Muscle of leg (tissue), 16 donors: ENCODE data around the gene PSMA8. TPM values are rescaled to one million over a fixed set of nuclear protein-coding genes. Genes with fewer than 3 reads are reported as not detected.
A peak's percentile ranks its signal among the peaks of the same experiment; 100 is the strongest.

Experiments
- DNase-seq: peaks from one replicate; pipeline ENCODE4 v3.0.0; 2013
- H3K27ac ChIP-seq: one replicate; pipeline ENCODE4 v1.5.1; 2013; ENCODE audit warnings: mild to moderate bottlenecking, low read length, control low read depth
- H3K27me3 ChIP-seq: one replicate; pipeline ENCODE4 v1.6.1; 2013; ENCODE audit warnings: low read length; ENCODE audit not compliant: control insufficient read depth, insufficient read depth
- H3K36me3 ChIP-seq: one replicate; pipeline ENCODE4 v1.6.1; 2013; ENCODE audit warnings: low read length; ENCODE audit not compliant: control insufficient read depth, insufficient read depth
- H3K4me1 ChIP-seq: one replicate; pipeline ENCODE4 v1.6.1; 2013; ENCODE audit warnings: low read length; ENCODE audit not compliant: control insufficient read depth, insufficient read depth
- H3K4me3 ChIP-seq: one replicate; pipeline ENCODE4 v1.5.1; 2013; ENCODE audit warnings: low read length, control low read depth
- H3K9me3 ChIP-seq: replicated peaks from 2 replicates; pipeline ENCODE4 v1.6.1; 2013; ENCODE audit warnings: low read depth, low read length; ENCODE audit not compliant: control insufficient read depth
- WGBS: methylation state at CpG from one replicate; pipeline ENCODE4 v1.1.5; 2013; ENCODE audit warnings: missing lambda C conversion rate; ENCODE audit not compliant: insufficient coverage; 5-methylcytosine and 5-hydroxymethylcytosine counted together
- long read RNA-seq, 11 donors: transcript quantifications; one replicate each; lab custom pipeline, GENCODE V29; 2026
- polyA plus RNA-seq, 8 donors: library from polyadenylated mRNA; unstranded; fragments of 120-200 nt; gene quantifications; one replicate each; pipeline versions ENCODE4 v1.2.1 to v1.2.3, GENCODE V29; 2013; ENCODE audit warnings: inconsistent platforms in 1 of 8, low replicate concordance in 1 of 8; ENCODE audit not compliant: insufficient read length in 8 of 8, insufficient read depth in 1 of 8
- total RNA-seq: library from RNA; stranded (reverse); fragments of 120-200 nt; gene quantifications from one replicate; pipeline ENCODE4 v1.2.4, GENCODE V29; 2013

The PSMA8 gene
- total RNA-seq: not detected
- under 1 TPM in 3 of 8 donors, not detected in 5; 0.10 to 0.16 (median 0.15) TPM for polyA plus RNA-seq
- long read RNA-seq, donor 1: 0 reads
- long read RNA-seq, donor 2: 0 reads
- long read RNA-seq, donor 3: 0 reads
- long read RNA-seq, donor 4: 0 reads
- long read RNA-seq, donor 5: 0 reads
- long read RNA-seq, donor 6: 0 reads
- long read RNA-seq, donor 7: 0 reads
- long read RNA-seq, donor 8: 0 reads
- long read RNA-seq, donor 9: 0 reads
- long read RNA-seq, donor 10: 0 reads
- long read RNA-seq, donor 11: 0 reads

DNA sequence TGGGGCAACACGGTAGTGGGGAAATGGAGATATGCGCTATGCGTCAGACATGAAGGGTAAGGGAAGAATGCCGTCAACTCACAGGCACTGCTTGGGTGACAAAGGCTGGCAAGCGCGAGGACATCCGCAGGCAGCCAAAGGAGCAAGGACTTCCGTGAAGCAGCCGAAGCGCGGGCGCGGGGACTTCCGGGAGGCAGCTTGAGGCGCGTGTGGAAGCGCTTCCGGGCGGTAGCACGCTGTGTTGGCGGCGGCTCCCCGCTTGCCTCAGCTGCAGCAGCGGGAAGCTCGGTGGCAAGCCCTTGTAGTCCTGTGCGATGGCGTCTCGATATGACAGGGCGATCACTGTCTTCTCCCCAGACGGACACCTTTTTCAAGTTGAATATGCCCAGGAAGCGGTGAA, at the start of gene PSMA8:
Gene PSMA8, plus strand, starts transcription at position 218 of the 400 bp plus-strand sequence. Its CDS starts 97 bp downstream, at position 315.
- Histone ChIP-seq H3K27me3 (peaks cover 2% of the 10 kb centered on the region), H3K4me3 (no peak within 1 kb of the TSS), H3K27ac (no peak within 1 kb of the TSS), H3K9me3 (no peaks in the 10 kb centered on the region), H3K4me1 (no peaks in the 10 kb centered on the region), H3K36me3 (no peaks in the 10 kb centered on the region)
- DNase-seq: peak; percentile 3
- 71% methylated on average over 31 of the region's 31 CpGs for WGBS

GRCh38 chr18:26085056-26085455, 48.6 kb upstream of the PSMA8 start:
- WGBS: 96% methylated on average over 3 of the region's 5 CpGs
- H3K27me3 ChIP-seq: no peaks in the 10 kb centered on the region
- no peaks in the 10 kb centered on the region for H3K9me3 ChIP-seq
- H3K4me3 ChIP-seq: no peak overlapping the region
- H3K4me1 ChIP-seq: peaks cover 6% of the 10 kb centered on the region
- peaks cover 9% of the 10 kb centered on the region for H3K36me3 ChIP-seq
- H3K27ac ChIP-seq: no peak overlapping the region
- DNase-seq: no peak

GRCh38 chr18:26086959-26087358, 46.7 kb upstream of the PSMA8 start:
- no peaks in the 10 kb centered on the region for H3K27me3 ChIP-seq
- WGBS: no CpG with 5 or more reads among the region's 6 CpGs
- H3K27ac ChIP-seq: no peak overlapping the region
- H3K9me3 ChIP-seq: no peaks in the 10 kb centered on the region
- DNase-seq: no peak
- peaks cover 6% of the 10 kb centered on the region for H3K36me3 ChIP-seq
- peaks cover 6% of the 10 kb centered on the region for H3K4me1 ChIP-seq
- H3K4me3 ChIP-seq: no peak overlapping the region

GRCh38 chr18:26088487-26088886, 45.2 kb upstream of the PSMA8 start:
- Histone ChIP-seq H3K27ac (no peak overlapping the region), H3K4me1 (peaks cover 6% of the 10 kb centered on the region), H3K4me3 (no peak overlapping the region), H3K36me3 (peaks cover 6% of the 10 kb centered on the region), H3K27me3 (no peaks in the 10 kb centered on the region), H3K9me3 (no peaks in the 10 kb centered on the region)
- peak; percentile 9 for DNase-seq
- no CpG with 5 or more reads among the region's 3 CpGs for WGBS

GRCh38 chr18:26089293-26090129, 44.2 kb upstream of the PSMA8 start:
- H3K27me3 ChIP-seq: no peaks in the 10 kb centered on the region
- peaks cover 6% of the 10 kb centered on the region for H3K4me1 ChIP-seq
- H3K4me3 ChIP-seq: peak overlapping the region; percentile 91
- under 1% methylated on average over 27 of the region's 35 CpGs for WGBS
- peak; percentile 44 for DNase-seq
- H3K27ac ChIP-seq: peak overlapping the region; percentile 57
- no peaks in the 10 kb centered on the region for H3K9me3 ChIP-seq
- peaks cover 6% of the 10 kb centered on the region for H3K36me3 ChIP-seq

DNA sequence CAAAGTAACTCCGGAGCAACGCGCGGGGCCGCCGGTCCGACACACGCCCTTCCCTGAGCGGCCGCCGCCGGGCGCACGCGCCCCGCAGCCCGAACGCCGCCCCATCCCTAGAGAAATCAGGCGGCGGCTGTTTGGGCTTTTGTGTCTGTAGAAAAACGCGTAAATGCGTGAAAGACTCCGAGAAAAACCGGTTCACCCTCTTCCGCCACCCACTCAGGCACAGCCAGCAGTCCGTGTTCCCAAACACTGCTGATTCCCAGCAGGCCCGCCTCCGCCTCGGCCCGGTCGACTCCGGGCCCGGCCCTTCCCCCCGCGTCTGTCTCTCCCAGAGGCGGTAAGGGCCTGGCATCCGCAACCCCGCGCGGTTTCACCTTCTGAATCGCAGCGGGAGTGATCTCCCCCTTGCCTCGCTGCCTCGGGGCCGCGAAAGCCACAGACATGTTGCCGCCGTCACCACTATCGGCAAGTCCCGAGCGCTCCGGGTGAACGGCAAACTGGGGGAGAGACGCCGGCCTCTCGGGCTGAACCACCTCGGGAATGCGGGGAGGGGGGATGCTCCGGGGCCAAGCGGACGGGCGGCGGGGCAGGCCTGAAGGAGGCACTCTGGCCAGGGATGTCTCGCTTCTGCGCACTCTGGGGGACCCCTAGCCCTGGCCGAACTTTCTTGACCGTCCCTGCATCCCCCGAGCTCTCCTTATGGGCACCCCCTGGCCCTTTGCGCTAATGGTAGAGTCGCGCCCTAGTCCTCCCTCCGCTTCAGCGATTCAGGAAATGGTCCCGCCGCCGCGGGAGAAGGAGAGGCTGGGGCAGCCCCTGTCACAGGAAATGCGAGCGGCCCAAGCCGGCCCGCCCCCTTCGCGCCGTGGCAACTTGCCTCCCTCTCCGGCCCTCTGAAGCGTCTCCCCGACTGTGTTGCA, 43.3 kb upstream of the PSMA8 start, which contains the start of gene SS18:
Gene SS18, minus strand, starts transcription at position 484 of the 917 bp plus-strand sequence. Its CDS starts 44 bp downstream, at position 440.
- H3K27me3 ChIP-seq: no peaks in the 10 kb centered on the region
- DNase-seq: peak; percentile 99
- no peaks in the 10 kb centered on the region for H3K9me3 ChIP-seq
- under 1% methylated on average over 76 of the region's 89 CpGs for WGBS
- H3K4me1 ChIP-seq: peaks cover 6% of the 10 kb centered on the region
- H3K27ac ChIP-seq: peak within 1 kb of the TSS; percentile 97
- peak within 1 kb of the TSS; percentile 91 for H3K4me3 ChIP-seq
- peaks cover 2% of the 10 kb centered on the region for H3K36me3 ChIP-seq

GRCh38 chr18:26091047-26091630, 42.5 kb upstream of the PSMA8 start:
- no peak for DNase-seq
- WGBS: 0% methylated on average over 23 of the region's 29 CpGs

DNA sequence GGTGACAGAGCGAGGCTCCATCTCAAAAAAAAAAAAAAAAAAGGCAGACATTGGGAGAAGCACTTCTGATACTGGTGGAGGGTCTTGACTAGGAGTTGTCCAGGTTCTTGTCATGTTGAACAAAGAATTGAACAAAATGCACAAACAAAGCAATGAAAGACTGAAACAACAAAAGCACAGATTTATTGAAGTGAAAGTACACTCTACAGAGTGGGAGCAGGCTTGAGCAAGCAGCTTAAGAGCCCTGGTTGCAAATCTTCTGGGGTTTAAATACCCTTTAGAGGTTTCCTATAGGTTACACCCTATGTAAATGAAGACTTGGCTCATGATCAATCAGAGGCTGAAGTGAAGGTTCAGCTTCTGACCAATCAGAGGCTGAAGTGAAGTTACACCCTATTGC, 36.8 kb upstream of the PSMA8 start:
- Histone ChIP-seq H3K9me3 (no peaks in the 10 kb centered on the region), H3K36me3 (no peaks in the 10 kb centered on the region), H3K4me1 (no peaks in the 10 kb centered on the region), H3K4me3 (no peak overlapping the region), H3K27me3 (no peaks in the 10 kb centered on the region), H3K27ac (no peak overlapping the region)
- WGBS: no CpG with 5 or more reads among the region's 1 CpG
- no peak for DNase-seq

More at GRCh38 chr18:26091047-26091630, 42.5 kb upstream of the PSMA8 start:
- no peaks in the 10 kb centered on the region for H3K27me3 ChIP-seq
- H3K36me3 ChIP-seq: no peaks in the 10 kb centered on the region
- peak overlapping the region; percentile 97 for H3K27ac ChIP-seq
- no peaks in the 10 kb centered on the region for H3K9me3 ChIP-seq
- peak overlapping the region; percentile 91 for H3K4me3 ChIP-seq
- H3K4me1 ChIP-seq: peaks cover 6% of the 10 kb centered on the region

- Histone ChIP-seq H3K9me3 (no peaks in the 10 kb centered on the region), H3K27ac (no peak overlapping the region), H3K4me3 (no peak overlapping the region), H3K36me3 (no peaks in the 10 kb centered on the region), H3K27me3 (no peaks in the 10 kb centered on the region), H3K4me1 (no peaks in the 10 kb centered on the region)
- 96% methylated on average over 3 of the region's 5 CpGs for WGBS
- DNase-seq: no peak
These were observed 36.1 kb upstream of the PSMA8 start for GRCh38 chr18:26097563-26097962.
